HCT116 (cell line): ENCODE measurements around the gene MRPL58. TPM values are rescaled to one million over a fixed set of nuclear protein-coding genes. Genes with fewer than 3 reads are reported as not detected.

Experiments used
- ATAC-seq: fragments of 200-7000 bp; cut with Tn5 transposase; 2 replicates; pipeline ENCODE4 v1.9.1; 2020; ENCODE audit warnings: mild to moderate bottlenecking, moderate library complexity
- BruUV-seq: library from RNA; stranded (reverse); fragments of 400-500 nt; replicated peaks from 2 replicates; lab custom pipeline; 2021; lab: Mats Ljungman, UMichigan
- CTCF ChIA-PET: fragments of 300-600 bp; sonication (Branson Sonifier 250); formaldehyde crosslinking; loops from one replicate; lab custom pipeline; 2021; ENCODE audit warnings: antibody characterized with exemption; lab: Charles Lee
- POLR2A ChIA-PET: fragments of 300-600, 350-600 bp; sonication (Branson Sonifier 250); formaldehyde crosslinking; loops from one replicate; lab custom pipeline; 2021; ENCODE audit warnings: antibody characterized with exemption; lab: Charles Lee
- RAD21 ChIA-PET, 2 experiments: fragments of 300-600 bp; sonication (Branson Sonifier 250); formaldehyde crosslinking; loops; one replicate each; lab custom pipeline; 2023; ENCODE audit warnings: low total read pairs in 2 of 2; ENCODE audit not compliant: uncharacterized antibody in 2 of 2, unreplicated experiment in 2 of 2, low non-redundant PET in 1 of 2; lab: Charles Lee
- DNase-seq: peaks from one replicate; pipeline ENCODE4 v3.0.0-alpha.2; 2010; ENCODE audit warnings: low read depth, low spot score
- H2AFZ ChIP-seq: fragments of 200-600 bp; shearing (Covaris generic), sonication (generic); 2 replicates; pipeline ENCODE4 v1.6.1; 2017; ENCODE audit warnings: low read depth, mixed run types, mixed read lengths, antibody characterized with exemption, low read length; ENCODE audit not compliant: poor library complexity, severe bottlenecking
- H3K27ac ChIP-seq: 2 replicates; pipeline ENCODE4 v1.5.1; 2012; ENCODE audit warnings: low read depth, low read length
- H3K27me3 ChIP-seq: fragments of 200-600 bp; sonication (generic); 2 replicates; pipeline ENCODE4 v1.6.1; 2016; ENCODE audit warnings: mixed run types, low read length, mixed read lengths; ENCODE audit not compliant: insufficient read depth
- H3K36me3 ChIP-seq, 2 experiments: fragments of 200-500 bp in 1 of 2; fragments of 200-600 bp in 1 of 2; sonication (Bioruptor generic) in 1 of 2; sonication (generic) in 1 of 2; 2 replicates each; pipeline versions ENCODE4 v1.5.1 to v1.6.1; 2014 to 2016; ENCODE audit warnings: low read length in 2 of 2, inconsistent platforms in 1 of 2, mixed read lengths in 1 of 2, mixed run types in 1 of 2; ENCODE audit not compliant: insufficient read depth in 2 of 2, control insufficient read depth in 1 of 2
- H3K4me1 ChIP-seq, 2 experiments: fragments of 200-600 bp in 1 of 2; sonication (generic) in 1 of 2; 2 replicates each; pipeline versions ENCODE4 v1.5.1 to v1.6.1; 2012 to 2017; ENCODE audit warnings: low read length in 2 of 2, inconsistent platforms in 1 of 2, mild to moderate bottlenecking in 1 of 2, mixed read lengths in 1 of 2, mixed run types in 1 of 2, moderate library complexity in 1 of 2; ENCODE audit not compliant: insufficient read depth in 2 of 2, control insufficient read depth in 1 of 2
- H3K4me2 ChIP-seq: fragments of 200-600 bp; sonication (generic); 2 replicates; pipeline ENCODE4 v1.6.1; 2017; ENCODE audit warnings: mixed run types, low read length, mixed read lengths
- H3K4me3 ChIP-seq, 2 experiments: fragments of 200-600 bp in 1 of 2; sonication (generic) in 1 of 2; replicated peaks in 1 of 2; 2 replicates each; pipeline ENCODE4 v1.5.1; 2011 to 2016; ENCODE audit warnings: low read length in 2 of 2, control low read depth in 1 of 2, low read depth in 1 of 2, mild to moderate bottlenecking in 1 of 2, mixed read lengths in 1 of 2, mixed run types in 1 of 2
- H3K79me2 ChIP-seq: fragments of 200-600 bp; sonication (generic); 2 replicates; pipeline ENCODE4 v1.6.1; 2017; ENCODE audit warnings: mild to moderate bottlenecking, mixed run types, low read length, moderate library complexity, mixed read lengths; ENCODE audit not compliant: insufficient read depth
- H3K9ac ChIP-seq: fragments of 200-600 bp; sonication (generic); 2 replicates; pipeline ENCODE4 v1.6.1; 2016; ENCODE audit warnings: low read length, mixed read lengths
- H3K9me2 ChIP-seq: fragments of 200-600 bp; sonication (generic), shearing (Covaris generic); 2 replicates; pipeline ENCODE4 v1.6.1; 2017; ENCODE audit warnings: mixed run types, mild to moderate bottlenecking, moderate library complexity; ENCODE audit not compliant: insufficient read depth
- H3K9me3 ChIP-seq, 2 experiments: fragments of 200-500 bp in 1 of 2; fragments of 200-600 bp in 1 of 2; sonication (Bioruptor generic) in 1 of 2; sonication (generic) in 1 of 2; 2 replicates each; pipeline ENCODE4 v1.6.1; 2014 to 2017; ENCODE audit warnings: low read length in 2 of 2, mixed read lengths in 2 of 2, inconsistent platforms in 1 of 2, low read depth in 1 of 2, mild to moderate bottlenecking in 1 of 2, mixed run types in 1 of 2, moderate library complexity in 1 of 2; ENCODE audit not compliant: control insufficient read depth in 1 of 2, insufficient read depth in 1 of 2
- H4K20me1 ChIP-seq: fragments of 200-600 bp; sonication (generic), shearing (Covaris generic); 2 replicates; pipeline ENCODE4 v1.6.1; 2017; ENCODE audit warnings: mixed run types, mild to moderate bottlenecking, moderate library complexity; ENCODE audit not compliant: insufficient read depth
- CBX3 ChIP-seq: IDR thresholded peaks from 2 replicates; pipeline ENCODE4 v1.6.1; 2012; ENCODE audit warnings: low read depth
- CEBPB ChIP-seq: IDR thresholded peaks from 2 replicates; pipeline ENCODE4 v1.6.1; 2012; ENCODE audit warnings: low read depth
- EGR1 ChIP-seq: IDR thresholded peaks from 2 replicates; pipeline ENCODE4 v1.6.1; 2012; ENCODE audit warnings: low read depth
- ELF1 ChIP-seq: IDR thresholded peaks from 2 replicates; pipeline ENCODE4 v1.6.1; 2012; ENCODE audit warnings: low read depth, borderline replicate concordance
- EZH2phosphoT487 ChIP-seq: fragments of 200-600 bp; IDR thresholded peaks from 2 replicates; pipeline ENCODE4 v1.6.1; 2018; ENCODE audit warnings: antibody characterized with exemption, borderline replicate concordance
- JUND ChIP-seq: IDR thresholded peaks from 2 replicates; pipeline ENCODE4 v1.6.1; 2012
- POLR2A ChIP-seq: IDR thresholded peaks from 2 replicates; pipeline ENCODE4 v1.7.0; 2011; ENCODE audit warnings: borderline replicate concordance; ENCODE audit not compliant: insufficient read depth, insufficient read length; ENCODE audit errors: extremely low read depth
- POLR2AphosphoS5 ChIP-seq: IDR thresholded peaks from 2 replicates; pipeline ENCODE4 v1.6.1; 2011; ENCODE audit warnings: mild to moderate bottlenecking, low read depth, low read length, moderate library complexity
- RAD21 ChIP-seq: IDR thresholded peaks from 2 replicates; pipeline ENCODE4 v1.6.1; 2012; ENCODE audit warnings: low read depth, mild to moderate bottlenecking
- SP1 ChIP-seq: IDR thresholded peaks from 2 replicates; pipeline ENCODE4 v1.6.1; 2012; ENCODE audit warnings: low read depth
- SRF ChIP-seq: IDR thresholded peaks from 2 replicates; pipeline ENCODE4 v1.6.1; 2012; ENCODE audit warnings: low read depth
- YY1 ChIP-seq: IDR thresholded peaks from 2 replicates; pipeline ENCODE4 v1.6.1; 2011; ENCODE audit warnings: low read length, low read depth, moderate library complexity, mild to moderate bottlenecking; ENCODE audit not compliant: insufficient replicate concordance; ENCODE audit errors: extremely low read depth
- ZNF274 ChIP-seq: fragments of 200-500 bp; sonication (Bioruptor generic); IDR thresholded peaks from 2 replicates; pipeline ENCODE4 v1.6.1; 2014; ENCODE audit warnings: mild to moderate bottlenecking, low read depth, low read length, inconsistent platforms
- intact Hi-C: fragments of 100-400 bp; cut with micrococcal nuclease; formaldehyde crosslinking; loops from 2 replicates; pipeline ENCODE4 v1.10.0; 2022
- total RNA-seq: library from RNA; stranded (reverse); gene quantifications from one replicate; pipeline ENCODE4 v1.2.1, GENCODE V29; 2021; ENCODE audit not compliant: unreplicated experiment
- TF ChIP-seq, protein P1 (sequence below): IDR thresholded peaks from 2 replicates; pipeline ENCODE4 v1.6.1; 2012
- TF ChIP-seq, protein P2 (sequence below): IDR thresholded peaks from 2 replicates; pipeline ENCODE4 v1.6.1; 2012
- TF ChIP-seq, protein P3 (sequence below): IDR thresholded peaks from 2 replicates; pipeline ENCODE4 v1.6.1; 2012; ENCODE audit warnings: low read depth

MRPL58 gene
- total RNA-seq, 1 experiment from 2014 or later = 80.5 TPM

DNA sequence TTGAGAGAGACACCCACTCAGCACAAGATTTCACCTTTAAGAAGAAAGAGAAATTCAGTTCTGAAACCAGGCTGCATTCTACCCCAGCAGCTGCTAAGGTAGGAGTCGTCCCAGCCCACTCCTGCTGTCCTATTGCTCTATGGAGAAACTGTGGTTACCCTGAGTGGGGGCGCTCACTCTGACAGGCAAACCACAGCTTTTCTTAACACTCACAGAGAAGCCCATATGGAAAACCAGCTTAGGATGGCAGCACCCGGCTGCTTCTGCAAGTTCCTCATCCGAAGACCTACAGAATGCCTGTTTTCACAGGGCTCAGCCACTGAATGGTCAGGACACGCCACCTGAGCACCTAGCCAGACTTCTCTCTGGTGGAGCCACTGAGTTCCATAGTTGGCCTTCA lies 26.8 kb downstream of the MRPL58 start:
- RAD21 ChIA-PET = no interaction called here
- intact Hi-C loops = no loop called here

DNA sequence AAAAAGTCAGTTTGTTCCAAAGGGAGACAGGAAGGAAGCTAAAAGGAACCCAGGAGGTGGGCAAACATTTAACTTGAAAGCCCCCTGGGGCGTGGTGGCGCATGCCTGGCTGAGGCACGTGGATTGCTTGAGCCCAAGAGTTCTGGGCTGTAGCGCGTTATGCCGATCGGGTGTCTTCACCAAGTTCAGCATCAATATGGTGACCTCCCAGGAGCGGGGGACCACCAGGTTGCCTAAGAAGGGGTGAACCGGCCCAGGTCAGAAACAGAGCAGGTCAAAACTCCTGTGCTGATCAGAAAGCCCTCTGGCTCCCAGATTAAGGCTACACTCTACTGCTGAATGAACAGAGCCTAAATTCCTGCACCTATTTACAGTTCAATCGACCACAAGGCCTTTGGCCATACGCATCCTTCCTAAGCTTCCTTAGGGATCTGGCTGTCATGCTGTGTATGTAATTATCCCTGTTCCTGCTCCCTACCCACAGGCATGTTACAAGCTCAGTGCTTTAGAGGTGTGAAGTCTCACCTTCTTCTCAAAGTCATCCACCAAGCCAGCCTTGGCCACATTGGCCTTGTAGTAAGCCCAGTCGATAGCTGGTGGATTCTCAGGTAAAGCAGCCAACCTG lies 29.3 kb downstream of the MRPL58 start:
- Histone ChIP-seq H3K36me3 (peaks cover 33 to 34% of the 10 kb centered on the region in 2 experiments), H3K9me3 (no peaks in the 10 kb centered on the region), H3K27me3 (no peaks in the 10 kb centered on the region), H3K4me3 (no peak overlapping the region), H4K20me1 (no peaks in the 10 kb centered on the region), H3K9me2 (no peaks in the 10 kb centered on the region), H3K4me2 (no peak overlapping the region), H3K79me2 (peaks cover 23% of the 10 kb centered on the region), H2AFZ (no peak overlapping the region), H3K9ac (no peak overlapping the region), H3K4me1 (peaks cover 8 to 15% of the 10 kb centered on the region in 2 experiments), H3K27ac (no peak overlapping the region)
- intact Hi-C loops = no loop called here
- ChIA-PET CTCF (interaction anchor here (1.5 kb wide), 1 partner anchor 80 kb away, joined by 3 read pairs; no protein-coding TSS in a partner anchor), RAD21 (no interaction called here), POLR2A (no interaction called here)
- DNase-seq = no peak
- no peak for ATAC-seq
- BruUV-seq = no TSS peak
- TF ChIP-seq, protein P1, sequence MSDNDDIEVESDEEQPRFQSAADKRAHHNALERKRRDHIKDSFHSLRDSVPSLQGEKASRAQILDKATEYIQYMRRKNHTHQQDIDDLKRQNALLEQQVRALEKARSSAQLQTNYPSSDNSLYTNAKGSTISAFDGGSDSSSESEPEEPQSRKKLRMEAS = no peak
- TF ChIP-seq ZNF274 (no peak), SRF (no peak), EZH2phosphoT487 (no peak), ELF1 (no peak), SP1 (no peak), RAD21 (no peak), EGR1 (no peak), CEBPB (no peak), POLR2AphosphoS5 (no peak), YY1 (no peak)
- TF ChIP-seq, protein P2, sequence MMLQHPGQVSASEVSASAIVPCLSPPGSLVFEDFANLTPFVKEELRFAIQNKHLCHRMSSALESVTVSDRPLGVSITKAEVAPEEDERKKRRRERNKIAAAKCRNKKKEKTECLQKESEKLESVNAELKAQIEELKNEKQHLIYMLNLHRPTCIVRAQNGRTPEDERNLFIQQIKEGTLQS = no peak
- TF ChIP-seq, protein P3, sequence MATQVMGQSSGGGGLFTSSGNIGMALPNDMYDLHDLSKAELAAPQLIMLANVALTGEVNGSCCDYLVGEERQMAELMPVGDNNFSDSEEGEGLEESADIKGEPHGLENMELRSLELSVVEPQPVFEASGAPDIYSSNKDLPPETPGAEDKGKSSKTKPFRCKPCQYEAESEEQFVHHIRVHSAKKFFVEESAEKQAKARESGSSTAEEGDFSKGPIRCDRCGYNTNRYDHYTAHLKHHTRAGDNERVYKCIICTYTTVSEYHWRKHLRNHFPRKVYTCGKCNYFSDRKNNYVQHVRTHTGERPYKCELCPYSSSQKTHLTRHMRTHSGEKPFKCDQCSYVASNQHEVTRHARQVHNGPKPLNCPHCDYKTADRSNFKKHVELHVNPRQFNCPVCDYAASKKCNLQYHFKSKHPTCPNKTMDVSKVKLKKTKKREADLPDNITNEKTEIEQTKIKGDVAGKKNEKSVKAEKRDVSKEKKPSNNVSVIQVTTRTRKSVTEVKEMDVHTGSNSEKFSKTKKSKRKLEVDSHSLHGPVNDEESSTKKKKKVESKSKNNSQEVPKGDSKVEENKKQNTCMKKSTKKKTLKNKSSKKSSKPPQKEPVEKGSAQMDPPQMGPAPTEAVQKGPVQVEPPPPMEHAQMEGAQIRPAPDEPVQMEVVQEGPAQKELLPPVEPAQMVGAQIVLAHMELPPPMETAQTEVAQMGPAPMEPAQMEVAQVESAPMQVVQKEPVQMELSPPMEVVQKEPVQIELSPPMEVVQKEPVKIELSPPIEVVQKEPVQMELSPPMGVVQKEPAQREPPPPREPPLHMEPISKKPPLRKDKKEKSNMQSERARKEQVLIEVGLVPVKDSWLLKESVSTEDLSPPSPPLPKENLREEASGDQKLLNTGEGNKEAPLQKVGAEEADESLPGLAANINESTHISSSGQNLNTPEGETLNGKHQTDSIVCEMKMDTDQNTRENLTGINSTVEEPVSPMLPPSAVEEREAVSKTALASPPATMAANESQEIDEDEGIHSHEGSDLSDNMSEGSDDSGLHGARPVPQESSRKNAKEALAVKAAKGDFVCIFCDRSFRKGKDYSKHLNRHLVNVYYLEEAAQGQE = no peak

More for the DNA sequence above, 26.8 kb downstream of the MRPL58 start:
- Histone ChIP-seq H3K4me1 (peaks cover 29 to 34% of the 10 kb centered on the region in 2 experiments), H3K27me3 (no peaks in the 10 kb centered on the region), H3K4me2 (no peak overlapping the region), H3K4me3 (no peak overlapping the region), H3K36me3 (peaks cover 33 to 34% of the 10 kb centered on the region in 2 experiments), H2AFZ (no peak overlapping the region), H3K9me3 (no peaks in the 10 kb centered on the region), H4K20me1 (no peaks in the 10 kb centered on the region), H3K79me2 (peaks cover 5% of the 10 kb centered on the region; the same call in 1 of the 2 replicates), H3K9me2 (no peaks in the 10 kb centered on the region), H3K9ac (no peak overlapping the region), H3K27ac (no peak overlapping the region)
- BruUV-seq = no TSS peak
- ChIA-PET POLR2A (no interaction called here), CTCF (no interaction called here)
- TF ChIP-seq CBX3 (no peak), EGR1 (no peak), JUND (no peak), SRF (no peak), POLR2A (no peak)
- TF ChIP-seq, protein P2 = no peak
- TF ChIP-seq, protein P1 = no peak
- DNase-seq = no peak
- no peak for ATAC-seq
